H1 (cell line): ENCODE measurements around the gene CCL3. TPM values are rescaled to one million over a fixed set of nuclear protein-coding genes. Genes with fewer than 3 reads are reported as not detected.
"Not testable (repeated sequence)": the region's sequence is repeated elsewhere in the genome, so short reads cannot be mapped to it uniquely, and the experiment has no call there.

Experiments
- CTCF ChIA-PET: fragments of 300-600 bp; sonication (Branson Sonifier 250); formaldehyde crosslinking; loops from one replicate; lab custom pipeline; 2021; ENCODE audit not compliant: partially characterized antibody; lab: Charles Lee
- POLR2A ChIA-PET: fragments of 300-600 bp; sonication (Branson Sonifier 250); formaldehyde crosslinking; loops from one replicate; lab custom pipeline; 2021; ENCODE audit warnings: inconsistent platforms; ENCODE audit not compliant: partially characterized antibody; lab: Charles Lee
- DNase-seq, 2 experiments: peaks; one replicate each; pipeline versions ENCODE4 v3.0.0 to v3.0.0-alpha.2; 2010 to 2022; ENCODE audit warnings: low spot score in 2 of 2, low read depth in 1 of 2, mixed read lengths in 1 of 2
- FAIRE-seq: peaks from 2 replicates; lab custom pipeline; 2011; peaks lifted over from hg19 to GRCh38; lab: Jason Lieb, UNC
- H2AFZ ChIP-seq: 2 replicates; pipeline ENCODE4 v1.8.1; 2012; ENCODE audit warnings: low read length, inconsistent platforms
- H2AK5ac ChIP-seq: 2 replicates; pipeline ENCODE4 v1.6.1; 2013; ENCODE audit warnings: low read depth, low read length
- H2BK120ac ChIP-seq: replicated peaks from 2 replicates; pipeline ENCODE3; 2013; ENCODE audit warnings: low read depth, low read length, inconsistent platforms
- H2BK12ac ChIP-seq: 2 replicates; pipeline ENCODE4 v1.6.1; 2013; ENCODE audit warnings: low read depth, low read length
- H2BK15ac ChIP-seq: 2 replicates; pipeline ENCODE4 v1.6.1; 2013; ENCODE audit warnings: low read length
- H2BK20ac ChIP-seq: 2 replicates; pipeline ENCODE4 v1.6.1; 2013; ENCODE audit warnings: low read length
- H2BK5ac ChIP-seq: 2 replicates; pipeline ENCODE4 v1.6.1; 2013; ENCODE audit warnings: low read depth, low read length
- H3K14ac ChIP-seq: 2 replicates; pipeline ENCODE4 v1.6.1; 2013; ENCODE audit warnings: inconsistent platforms; ENCODE audit not compliant: insufficient read length
- H3K18ac ChIP-seq: 2 replicates; pipeline ENCODE4 v1.6.1; 2013; ENCODE audit warnings: low read length; ENCODE audit errors: extremely low read depth
- H3K23ac ChIP-seq: 2 replicates; pipeline ENCODE4 v1.6.1; 2013; ENCODE audit warnings: inconsistent platforms; ENCODE audit not compliant: insufficient read length
- H3K23me2 ChIP-seq: 2 replicates; pipeline ENCODE4 v1.6.1; 2013; ENCODE audit warnings: low read depth, low read length
- H3K27ac ChIP-seq: 2 replicates; pipeline ENCODE4 v1.6.1; 2011; ENCODE audit warnings: low read depth, low read length, inconsistent platforms
- H3K27me3 ChIP-seq, 4 experiments: replicated peaks in 1 of 4; 1 replicate in 1 of 4; 2 replicates in 3 of 4; pipeline versions ENCODE4 v1.6.1 to v1.8.1; 2011 to 2013; ENCODE audit warnings: low read length in 3 of 4, mild to moderate bottlenecking in 3 of 4, inconsistent platforms in 2 of 4, mixed read lengths in 2 of 4, moderate library complexity in 1 of 4; ENCODE audit not compliant: control insufficient read depth in 3 of 4, insufficient read depth in 3 of 4; ENCODE audit errors: extremely low read depth in 1 of 4
- H3K36me3 ChIP-seq, 4 experiments: 2 replicates each; pipeline versions ENCODE4 v1.6.1 to v1.8.1; 2011 to 2013; ENCODE audit warnings: mild to moderate bottlenecking in 4 of 4, low read length in 3 of 4, moderate library complexity in 2 of 4, control low read depth in 1 of 4, inconsistent platforms in 1 of 4; ENCODE audit not compliant: insufficient read depth in 4 of 4, control insufficient read depth in 2 of 4
- H3K4ac ChIP-seq: replicated peaks from 2 replicates; pipeline ENCODE3; 2013; ENCODE audit warnings: low read length, low read depth, mixed read lengths, inconsistent platforms; ENCODE audit not compliant: insufficient read length
- H3K4me1 ChIP-seq, 4 experiments: replicated peaks in 1 of 4; 1 replicate in 1 of 4; 2 replicates in 3 of 4; pipeline versions ENCODE4 v1.6.1 to v1.8.1; 2011 to 2013; ENCODE audit warnings: low read length in 3 of 4, inconsistent platforms in 2 of 4, mixed read lengths in 1 of 4; ENCODE audit not compliant: insufficient read depth in 4 of 4, control insufficient read depth in 3 of 4
- H3K4me2 ChIP-seq, 2 experiments: 2 replicates each; pipeline versions ENCODE4 v1.6.1 to v1.8.1; 2011 to 2013; ENCODE audit warnings: low read depth in 2 of 2, low read length in 2 of 2, control low read depth in 1 of 2, inconsistent platforms in 1 of 2, mild to moderate bottlenecking in 1 of 2; ENCODE audit not compliant: insufficient read depth in 1 of 2
- H3K4me3 ChIP-seq, 4 experiments: fragments of 200-600, 300-600 bp in 1 of 4; sonication (generic), shearing (Covaris generic), sonication (Bioruptor Twin) in 1 of 4; 2 replicates each; pipeline versions ENCODE4 v1.5.1 to v1.8.1; 2011 to 2016; ENCODE audit warnings: low read length in 4 of 4, low read depth in 3 of 4, control low read depth in 2 of 4, inconsistent platforms in 2 of 4, mild to moderate bottlenecking in 2 of 4, mixed read lengths in 1 of 4, moderate library complexity in 1 of 4; ENCODE audit not compliant: insufficient read depth in 2 of 4; ENCODE audit errors: extremely low read depth in 1 of 4
- H3K56ac ChIP-seq: replicated peaks from 2 replicates; pipeline ENCODE3; 2013; ENCODE audit warnings: low read depth, mild to moderate bottlenecking, mixed read lengths, low read length, inconsistent platforms; ENCODE audit not compliant: insufficient read length
- H3K79me1 ChIP-seq: 2 replicates; pipeline ENCODE4 v1.6.1; 2013; ENCODE audit warnings: low read depth, low read length, control low read depth
- H3K79me2 ChIP-seq, 2 experiments: 2 replicates each; pipeline versions ENCODE4 v1.6.1 to v1.8.1; 2012 to 2013; ENCODE audit warnings: low read length in 2 of 2, mild to moderate bottlenecking in 2 of 2, inconsistent platforms in 1 of 2; ENCODE audit not compliant: insufficient read depth in 2 of 2, control insufficient read depth in 1 of 2
- H3K9ac ChIP-seq, 4 experiments: replicated peaks in 1 of 4; 1 replicate in 1 of 4; 2 replicates in 3 of 4; pipeline versions ENCODE4 v1.6.1 to v1.8.1; 2011 to 2013; ENCODE audit warnings: low read depth in 3 of 4, low read length in 3 of 4, control low read depth in 2 of 4, mild to moderate bottlenecking in 2 of 4, moderate library complexity in 2 of 4, inconsistent platforms in 1 of 4; ENCODE audit errors: extremely low read depth in 1 of 4
- H3K9me3 ChIP-seq, 2 experiments: 2 replicates each; pipeline versions ENCODE4 v1.6.1 to v1.8.1; 2012 to 2013; ENCODE audit warnings: mild to moderate bottlenecking in 2 of 2, moderate library complexity in 2 of 2, control low read depth in 1 of 2, inconsistent platforms in 1 of 2, low read depth in 1 of 2, low read length in 1 of 2, mixed read lengths in 1 of 2; ENCODE audit not compliant: insufficient read depth in 2 of 2
- H4K20me1 ChIP-seq, 2 experiments: replicated peaks in 1 of 2; 2 replicates each; pipeline versions ENCODE3 to v1.8.1; 2011 to 2013; ENCODE audit warnings: inconsistent platforms in 2 of 2, low read length in 2 of 2, mild to moderate bottlenecking in 1 of 2; ENCODE audit not compliant: insufficient read depth in 2 of 2, control insufficient read depth in 1 of 2
- H4K5ac ChIP-seq: 2 replicates; pipeline ENCODE4 v1.6.1; 2013; ENCODE audit warnings: low read length, low read depth, mixed read lengths, inconsistent platforms; ENCODE audit not compliant: insufficient read length
- H4K8ac ChIP-seq: 2 replicates; pipeline ENCODE4 v1.8.0; 2013; ENCODE audit warnings: mild to moderate bottlenecking, moderate library complexity, low read length, inconsistent platforms; ENCODE audit not compliant: insufficient read depth; ENCODE audit errors: extremely low read depth
- H4K91ac ChIP-seq: replicated peaks from 2 replicates; pipeline ENCODE3; 2013; ENCODE audit warnings: low read length, mixed read lengths, inconsistent platforms; ENCODE audit not compliant: insufficient read length
- EP300 ChIP-seq, 2 experiments: IDR thresholded peaks; 1 replicate in 1 of 2; 2 replicates in 1 of 2; pipeline ENCODE4 v1.6.1; 2011 to 2012; ENCODE audit warnings: low read depth in 2 of 2, low read length in 2 of 2, mild to moderate bottlenecking in 2 of 2, borderline replicate concordance in 1 of 2, inconsistent platforms in 1 of 2, moderate library complexity in 1 of 2
- GTF2F1 ChIP-seq: IDR thresholded peaks from 2 replicates; pipeline ENCODE4 v1.6.1; 2012; ENCODE audit warnings: low read depth, low read length, improper control_type of control experiment, borderline replicate concordance
- SRF ChIP-seq: IDR thresholded peaks from 2 replicates; pipeline ENCODE4 v1.6.1; 2011; ENCODE audit warnings: mild to moderate bottlenecking, low read depth, low read length, moderate library complexity
- WGBS, 2 experiments: shearing (Covaris generic) in 1 of 2; methylation state at CpG; one replicate each; pipeline versions ENCODE4 v1.1.6 to v1.1.7; 2013 to 2015; ENCODE audit warnings: low lambda C conversion rate in 2 of 2, mixed read lengths in 2 of 2, inconsistent platforms in 1 of 2, low coverage in 1 of 2, missing lambda C conversion rate in 1 of 2; ENCODE audit not compliant: insufficient replicate concordance in 2 of 2, insufficient coverage in 1 of 2, insufficient read length in 1 of 2; ENCODE audit errors: extremely low coverage in 1 of 2, missing lambda C conversion rate in 1 of 2; 5-methylcytosine and 5-hydroxymethylcytosine counted together
- polyA plus RNA-seq, 7 experiments: library from polyadenylated mRNA; depleted of rRNA in 3 of 7; stranded (reverse) in 5 of 7; unstranded in 2 of 7; fragments of >200 nt in 5 of 7; fragments of 200-250 nt in 2 of 7; gene quantifications; 1 replicate in 5 of 7; 2 replicates in 1 of 7; 4 replicates in 1 of 7; pipeline versions ENCODE4 v1.2.1 to v1.2.3, GENCODE V29; 2011 to 2013; ENCODE audit warnings: missing spikeins in 2 of 7, mixed read lengths in 2 of 7
- total RNA-seq: library from RNA; stranded (reverse); fragmentation: NEBNext Ultra II Directional; extraction: Animal tissue kit (Norgen Biotek cat#: 25700); gene quantifications from 2 replicates; pipeline ENCODE4 v1.2.1, GENCODE V29; 2021

CCL3 gene
- total and polyA plus RNA-seq, 2 of the 8 experiments (the other 6 are each of a cell fraction or from before 2014, with no cell fraction given), result not detected

- TF ChIP-seq SRF, result no peak
- no peak for TF ChIP-seq GTF2F1
- no peak for TF ChIP-seq EP300 (IDR thresholded peaks at IDR 0.05; ENCODE audit: borderline replicate concordance in 1 of 2, low read depth in 2 of 2, low read length in 2 of 2)
These were observed 21.1 kb upstream of the CCL3 start (continued) for GRCh38 chr17:36111068-36111490.

GRCh38 chr17:36108265-36108664 is 18.3 kb upstream of the CCL3 start:
- not testable (repeated sequence) for H4K20me1 ChIP-seq, H3K4ac ChIP-seq, FAIRE-seq

More at GRCh38 chr17:36108265-36108664, 18.3 kb upstream of the CCL3 start:
- H3K4me3 ChIP-seq, H4K8ac ChIP-seq, H3K27ac ChIP-seq, H2BK12ac ChIP-seq, H3K23me2 ChIP-seq, H2AFZ ChIP-seq, H3K18ac ChIP-seq, H4K5ac ChIP-seq, H3K9ac ChIP-seq, H2AK5ac ChIP-seq, H3K79me1 ChIP-seq, H3K4me2 ChIP-seq, POLR2A ChIA-PET, CTCF ChIA-PET, H2BK20ac ChIP-seq, H2BK120ac ChIP-seq, H3K4me1 ChIP-seq, H3K27me3 ChIP-seq, H2BK5ac ChIP-seq, H3K9me3 ChIP-seq, DNase-seq, H3K79me2 ChIP-seq, H2BK15ac ChIP-seq, H3K56ac ChIP-seq, H3K23ac ChIP-seq, H3K36me3 ChIP-seq, H4K91ac ChIP-seq, H3K14ac ChIP-seq: not testable (repeated sequence)
- WGBS, 2 experiments, result 97% methylated on average over 5 of the region's 5 CpGs; no CpG with 5 or more reads in 1 of the 2 experiments
